ENCODE measurements around the gene PXYLP1. TPM values are rescaled to one million over a fixed set of nuclear protein-coding genes. Genes with fewer than 3 reads are reported as not detected.
A peak's percentile ranks its signal among the peaks of the same experiment; 100 is the strongest.

Gene PXYLP1
- total RNA-seq, 1 experiment from 2014 or later, result 7.8 TPM

DNA sequence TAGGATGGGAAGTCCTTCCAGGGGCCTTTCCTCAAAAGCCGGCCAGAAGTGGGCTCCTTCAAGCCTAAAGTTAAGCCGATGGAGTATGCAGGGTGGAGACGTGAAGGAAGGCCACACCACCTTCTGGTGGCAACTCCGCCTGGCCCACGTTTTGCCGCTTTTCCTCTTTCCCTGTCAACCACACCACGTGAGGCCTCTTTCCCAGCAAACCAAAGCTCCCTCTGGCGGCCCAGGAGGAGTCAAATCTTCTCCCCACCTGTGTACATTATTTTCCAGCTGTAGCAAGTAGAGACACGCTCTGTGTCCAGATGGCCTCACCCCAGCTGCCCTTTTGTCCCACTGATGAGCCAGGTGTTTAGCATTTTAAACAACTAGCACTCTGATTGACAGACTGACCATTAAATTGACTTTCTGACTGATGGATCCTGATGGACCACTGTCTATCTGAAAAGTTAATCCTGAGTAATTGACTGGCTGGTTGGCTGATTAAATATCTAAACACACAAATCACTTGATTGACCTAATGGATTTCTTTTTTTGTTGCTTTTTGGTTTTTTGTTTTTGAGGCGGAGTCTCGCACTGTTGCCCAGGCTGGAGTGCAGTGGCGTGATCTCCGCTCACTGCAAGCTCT is 77.1 kb downstream of the PXYLP1 start:
- Histone ChIP-seq H3K27ac (no peak overlapping the region), H3K4me2 (no peak overlapping the region), H3K79me2 (ENCODE audit: low read depth) (peaks cover 6% of the 10 kb centered on the region), H2AFZ (no peak overlapping the region), H4K20me1 (ENCODE audit: insufficient read depth) (no peaks in the 10 kb centered on the region), H3K27me3 (ENCODE audit: insufficient read depth, low read depth) (no peaks in the 10 kb centered on the region), H3K9me3 (ENCODE audit: insufficient read depth, low read depth) (no peaks in the 10 kb centered on the region), H3K9me2 (ENCODE audit: insufficient read depth) (no peaks in the 10 kb centered on the region), H3K36me3 (ENCODE audit: low read depth) (no peaks in the 10 kb centered on the region), H3K4me3 (no peak overlapping the region), H3F3A (ENCODE audit: insufficient read depth, low read depth) (no peaks in the 10 kb centered on the region), H3K4me1 (replicated peaks; ENCODE audit: insufficient read depth) (peaks cover 7% of the 10 kb centered on the region)
- CTCF ChIA-PET, result interaction anchor here (0.6 to 1.3 kb wide), 3 partner anchors 77 to 1692 kb away, joined by 4 to 22 read pairs (median 19); partner anchors contain the start of gene PXYLP1
- POLR2A ChIA-PET (ENCODE audit: unreplicated experiment), result no interaction called here
- peak; percentile 55 to 69 for DNase-seq
- no TSS peak for BruUV-seq (replicated peaks)
- intact Hi-C loops (cut with micrococcal nuclease; ENCODE audit: unreplicated experiment), result loop anchor here (10.0 kb wide), 1 partner anchor 304 kb away; no protein-coding TSS in a partner anchor
- TF ChIP-seq, protein P1, sequence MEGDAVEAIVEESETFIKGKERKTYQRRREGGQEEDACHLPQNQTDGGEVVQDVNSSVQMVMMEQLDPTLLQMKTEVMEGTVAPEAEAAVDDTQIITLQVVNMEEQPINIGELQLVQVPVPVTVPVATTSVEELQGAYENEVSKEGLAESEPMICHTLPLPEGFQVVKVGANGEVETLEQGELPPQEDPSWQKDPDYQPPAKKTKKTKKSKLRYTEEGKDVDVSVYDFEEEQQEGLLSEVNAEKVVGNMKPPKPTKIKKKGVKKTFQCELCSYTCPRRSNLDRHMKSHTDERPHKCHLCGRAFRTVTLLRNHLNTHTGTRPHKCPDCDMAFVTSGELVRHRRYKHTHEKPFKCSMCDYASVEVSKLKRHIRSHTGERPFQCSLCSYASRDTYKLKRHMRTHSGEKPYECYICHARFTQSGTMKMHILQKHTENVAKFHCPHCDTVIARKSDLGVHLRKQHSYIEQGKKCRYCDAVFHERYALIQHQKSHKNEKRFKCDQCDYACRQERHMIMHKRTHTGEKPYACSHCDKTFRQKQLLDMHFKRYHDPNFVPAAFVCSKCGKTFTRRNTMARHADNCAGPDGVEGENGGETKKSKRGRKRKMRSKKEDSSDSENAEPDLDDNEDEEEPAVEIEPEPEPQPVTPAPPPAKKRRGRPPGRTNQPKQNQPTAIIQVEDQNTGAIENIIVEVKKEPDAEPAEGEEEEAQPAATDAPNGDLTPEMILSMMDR (conservative IDR thresholded peaks at IDR 0.05), result peak; percentile 63
- no peak for TF ChIP-seq EZH2 (IDR thresholded peaks at IDR 0.05; ENCODE audit: low read depth)

DNA sequence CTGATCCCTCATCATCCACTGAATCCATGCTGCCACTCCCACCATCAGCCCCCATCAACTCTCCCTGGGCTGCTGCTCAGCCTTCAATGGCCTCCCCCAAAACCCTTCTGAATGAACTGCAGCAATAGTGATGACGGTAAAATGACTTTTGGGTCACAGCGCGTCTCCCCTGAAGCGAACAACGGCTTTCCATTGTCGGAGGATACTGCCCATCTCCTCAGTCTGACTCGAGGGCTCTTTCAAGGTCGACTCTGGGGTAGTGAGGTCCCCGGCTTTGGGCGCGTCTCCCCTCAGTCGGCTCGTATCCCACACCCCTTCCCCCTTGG is 79.5 kb downstream of the PXYLP1 start:
- DNase-seq, result no peak
- TSS peak; percentile 92 for BruUV-seq (replicated peaks)
- TF ChIP-seq EZH2 (IDR thresholded peaks at IDR 0.05; ENCODE audit: low read depth), result no peak
- TF ChIP-seq, protein P1 (conservative IDR thresholded peaks at IDR 0.05), result no peak
- Histone ChIP-seq H3K36me3 (ENCODE audit: low read depth) (no peaks in the 10 kb centered on the region), H3F3A (ENCODE audit: insufficient read depth, low read depth) (no peaks in the 10 kb centered on the region), H3K79me2 (ENCODE audit: low read depth) (peaks cover 6% of the 10 kb centered on the region), H3K9me3 (ENCODE audit: insufficient read depth, low read depth) (no peaks in the 10 kb centered on the region), H4K20me1 (ENCODE audit: insufficient read depth) (no peaks in the 10 kb centered on the region), H2AFZ (peak overlapping the region; percentile 95), H3K9me2 (ENCODE audit: insufficient read depth) (no peaks in the 10 kb centered on the region), H3K4me2 (peak overlapping the region; percentile 87), H3K4me1 (replicated peaks; ENCODE audit: insufficient read depth) (peaks cover 7% of the 10 kb centered on the region), H3K4me3 (peak overlapping the region; percentile 79), H3K27me3 (ENCODE audit: insufficient read depth, low read depth) (no peaks in the 10 kb centered on the region), H3K27ac (no peak overlapping the region)
- CTCF ChIA-PET, result interaction anchor here (1.0 to 2.2 kb wide), 3 partner anchors 80 to 254 kb away, joined by 4 to 43 read pairs (median 4); partner anchors contain the start of gene PXYLP1
- intact Hi-C loops (cut with micrococcal nuclease; ENCODE audit: unreplicated experiment), result loop anchor here (1.0 to 10.0 kb wide), 5 partner anchors 50 to 604 kb away; partner anchors contain the start of gene RNF7
- POLR2A ChIA-PET (ENCODE audit: unreplicated experiment), result interaction anchor here (0.6 kb wide), 2 partner anchors 31 to 40 kb away, joined by 3 to 6 read pairs; no protein-coding TSS in a partner anchor

DNA sequence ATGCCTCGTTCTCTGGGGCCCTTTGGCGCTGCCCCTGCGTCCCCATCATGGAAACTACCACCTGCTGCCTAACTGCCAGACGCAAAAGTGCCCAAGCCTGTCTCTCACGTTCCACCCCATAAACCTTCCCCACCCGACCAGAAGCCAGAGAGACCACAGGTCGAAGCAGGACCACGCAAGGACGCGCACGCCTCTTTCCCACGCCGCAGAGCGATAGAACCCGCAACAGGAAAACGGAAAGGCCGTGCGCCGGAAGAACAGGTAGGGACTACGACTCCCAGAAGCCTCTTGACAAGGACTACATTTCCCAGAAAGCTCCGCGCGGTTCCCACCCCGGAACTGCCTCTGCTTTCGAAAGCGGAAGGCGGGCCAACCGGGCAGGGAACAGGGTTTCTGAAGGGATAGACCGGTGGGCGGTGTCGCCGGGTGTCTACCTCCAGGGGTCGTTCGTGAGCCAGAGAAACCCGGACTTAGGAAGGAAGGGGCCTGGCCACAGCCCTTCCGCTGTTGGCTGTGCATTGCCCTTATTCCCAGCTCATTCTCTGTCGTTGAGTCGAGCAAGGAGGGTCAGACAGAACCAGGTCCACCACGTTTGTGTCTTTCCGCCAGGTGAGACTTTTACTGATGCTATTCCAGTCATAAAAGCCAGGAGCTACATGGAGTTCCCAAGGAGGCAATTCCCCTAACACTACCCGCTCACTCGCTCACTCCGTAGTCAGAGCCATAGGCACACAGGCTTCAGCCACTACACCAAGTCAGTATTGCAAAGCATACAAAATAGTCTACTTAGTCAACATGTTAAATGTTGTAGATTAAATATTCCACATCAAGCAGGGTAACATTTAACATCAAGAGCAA is 80.1 kb downstream of the PXYLP1 start:
- CTCF ChIA-PET, result interaction anchor here (0.6 to 2.2 kb wide), 9 partner anchors 19 to 1812 kb away, joined by 3 to 43 read pairs (median 4); partner anchors contain the start of gene PXYLP1
- Histone ChIP-seq H3K27ac (no peak overlapping the region), H3K4me1 (replicated peaks; ENCODE audit: insufficient read depth) (peaks cover 7% of the 10 kb centered on the region), H3K27me3 (ENCODE audit: insufficient read depth, low read depth) (no peaks in the 10 kb centered on the region), H3K79me2 (ENCODE audit: low read depth) (peaks cover 6% of the 10 kb centered on the region), H3K36me3 (ENCODE audit: low read depth) (no peaks in the 10 kb centered on the region), H3K4me2 (peak overlapping the region; percentile 87), H2AFZ (peak overlapping the region; percentile 95), H3K9me3 (ENCODE audit: insufficient read depth, low read depth) (no peaks in the 10 kb centered on the region), H4K20me1 (ENCODE audit: insufficient read depth) (no peaks in the 10 kb centered on the region), H3K4me3 (peak overlapping the region; percentile 79), H3F3A (ENCODE audit: insufficient read depth, low read depth) (no peaks in the 10 kb centered on the region), H3K9me2 (ENCODE audit: insufficient read depth) (no peaks in the 10 kb centered on the region)
- TSS peak; percentile 90 for BruUV-seq (replicated peaks)
- TF ChIP-seq, protein P1 (conservative IDR thresholded peaks at IDR 0.05), result peak; percentile 73
- TF ChIP-seq EZH2 (IDR thresholded peaks at IDR 0.05; ENCODE audit: low read depth), result no peak
- POLR2A ChIA-PET (ENCODE audit: unreplicated experiment), result interaction anchor here (0.6 kb wide), 4 partner anchors 10 to 39 kb away, joined by 3 to 6 read pairs (median 4); no protein-coding TSS in a partner anchor
- DNase-seq, result peak; percentile 89 to 99
- intact Hi-C loops (cut with micrococcal nuclease; ENCODE audit: unreplicated experiment), result loop anchor here (1.0 to 10.0 kb wide), 5 partner anchors 50 to 603 kb away; partner anchors contain the start of gene RNF7
